DOHH2 (cell line): Measurements from ENCODE around the gene EPS15.

Experiments
- EZH2phosphoT487 ChIP-seq: fragments of 200-600 bp; sonication (generic); IDR thresholded peaks from 2 replicates; pipeline ENCODE4 v1.6.1; 2017; ENCODE audit warnings: borderline replicate concordance, mild to moderate bottlenecking, antibody characterized with exemption, low read length, moderate library complexity, mixed read lengths
- TF ChIP-seq, protein P1 (sequence below): fragments of 200-600 bp; sonication (generic); IDR thresholded peaks from one replicate; pipeline ENCODE4 v1.5.1; 2014; ENCODE audit warnings: antibody characterized with exemption, mild to moderate bottlenecking, low read depth, low read length; ENCODE audit not compliant: poor library complexity, severe bottlenecking

- TF ChIP-seq, protein P1, sequence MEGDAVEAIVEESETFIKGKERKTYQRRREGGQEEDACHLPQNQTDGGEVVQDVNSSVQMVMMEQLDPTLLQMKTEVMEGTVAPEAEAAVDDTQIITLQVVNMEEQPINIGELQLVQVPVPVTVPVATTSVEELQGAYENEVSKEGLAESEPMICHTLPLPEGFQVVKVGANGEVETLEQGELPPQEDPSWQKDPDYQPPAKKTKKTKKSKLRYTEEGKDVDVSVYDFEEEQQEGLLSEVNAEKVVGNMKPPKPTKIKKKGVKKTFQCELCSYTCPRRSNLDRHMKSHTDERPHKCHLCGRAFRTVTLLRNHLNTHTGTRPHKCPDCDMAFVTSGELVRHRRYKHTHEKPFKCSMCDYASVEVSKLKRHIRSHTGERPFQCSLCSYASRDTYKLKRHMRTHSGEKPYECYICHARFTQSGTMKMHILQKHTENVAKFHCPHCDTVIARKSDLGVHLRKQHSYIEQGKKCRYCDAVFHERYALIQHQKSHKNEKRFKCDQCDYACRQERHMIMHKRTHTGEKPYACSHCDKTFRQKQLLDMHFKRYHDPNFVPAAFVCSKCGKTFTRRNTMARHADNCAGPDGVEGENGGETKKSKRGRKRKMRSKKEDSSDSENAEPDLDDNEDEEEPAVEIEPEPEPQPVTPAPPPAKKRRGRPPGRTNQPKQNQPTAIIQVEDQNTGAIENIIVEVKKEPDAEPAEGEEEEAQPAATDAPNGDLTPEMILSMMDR: no peak
- TF ChIP-seq EZH2phosphoT487: no peak
Measured at GRCh38 chr1:51567653-51568052, 48.6 kb upstream of the EPS15 start.
